Neural cell (in vitro differentiated cells): ENCODE data around the gene C6orf132.

Experiments used
- EP300 ChIP-seq: fragments of 450-650 bp; conservative IDR thresholded peaks from 2 replicates; pipeline ENCODE4 v1.6.1; 2014; ENCODE audit warnings: antibody characterized with exemption, mild to moderate bottlenecking, moderate library complexity; ENCODE audit not compliant: poor library complexity, severe bottlenecking
- EZH2 ChIP-seq: fragments of 200-600, 300-800 bp; shearing (Covaris generic), sonication (generic); IDR thresholded peaks from 2 replicates; pipeline ENCODE4 v1.6.1; 2014; ENCODE audit warnings: antibody characterized with exemption, low read length, borderline replicate concordance, mild to moderate bottlenecking; ENCODE audit not compliant: insufficient read depth, poor library complexity, severe bottlenecking
- TF ChIP-seq, protein P1 (sequence below): fragments of 450-650 bp; IDR thresholded peaks from 2 replicates; pipeline ENCODE4 v1.5.1; 2014; ENCODE audit warnings: antibody characterized with exemption, mild to moderate bottlenecking, moderate library complexity; ENCODE audit not compliant: poor library complexity, severe bottlenecking
- TF ChIP-seq, protein P2 (sequence below): IDR thresholded peaks from 2 replicates; pipeline ENCODE4 v1.6.1; 2012; ENCODE audit warnings: borderline replicate concordance

DNA sequence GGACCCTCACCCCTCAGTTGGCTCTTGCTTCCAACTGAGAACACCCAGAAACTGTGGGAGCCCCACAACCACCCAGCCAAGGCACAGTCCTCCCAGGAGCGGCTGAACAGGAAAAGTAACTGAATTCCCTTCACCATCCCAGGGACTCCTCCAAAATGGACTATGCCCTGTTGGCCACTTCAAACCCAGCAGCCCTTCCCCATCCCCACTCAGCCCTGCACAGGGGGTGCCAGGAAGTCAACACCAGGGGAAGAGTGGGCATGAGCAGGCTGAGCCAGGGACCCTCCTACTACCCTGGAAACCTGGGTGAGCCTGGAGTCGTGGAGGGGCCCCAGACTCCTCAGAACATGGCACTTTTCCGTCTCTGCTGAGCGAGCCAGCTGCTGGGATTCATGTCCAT lies 42.1 kb upstream of the C6orf132 start:
- TF ChIP-seq, protein P1, sequence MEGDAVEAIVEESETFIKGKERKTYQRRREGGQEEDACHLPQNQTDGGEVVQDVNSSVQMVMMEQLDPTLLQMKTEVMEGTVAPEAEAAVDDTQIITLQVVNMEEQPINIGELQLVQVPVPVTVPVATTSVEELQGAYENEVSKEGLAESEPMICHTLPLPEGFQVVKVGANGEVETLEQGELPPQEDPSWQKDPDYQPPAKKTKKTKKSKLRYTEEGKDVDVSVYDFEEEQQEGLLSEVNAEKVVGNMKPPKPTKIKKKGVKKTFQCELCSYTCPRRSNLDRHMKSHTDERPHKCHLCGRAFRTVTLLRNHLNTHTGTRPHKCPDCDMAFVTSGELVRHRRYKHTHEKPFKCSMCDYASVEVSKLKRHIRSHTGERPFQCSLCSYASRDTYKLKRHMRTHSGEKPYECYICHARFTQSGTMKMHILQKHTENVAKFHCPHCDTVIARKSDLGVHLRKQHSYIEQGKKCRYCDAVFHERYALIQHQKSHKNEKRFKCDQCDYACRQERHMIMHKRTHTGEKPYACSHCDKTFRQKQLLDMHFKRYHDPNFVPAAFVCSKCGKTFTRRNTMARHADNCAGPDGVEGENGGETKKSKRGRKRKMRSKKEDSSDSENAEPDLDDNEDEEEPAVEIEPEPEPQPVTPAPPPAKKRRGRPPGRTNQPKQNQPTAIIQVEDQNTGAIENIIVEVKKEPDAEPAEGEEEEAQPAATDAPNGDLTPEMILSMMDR: no peak
- TF ChIP-seq, protein P2, sequence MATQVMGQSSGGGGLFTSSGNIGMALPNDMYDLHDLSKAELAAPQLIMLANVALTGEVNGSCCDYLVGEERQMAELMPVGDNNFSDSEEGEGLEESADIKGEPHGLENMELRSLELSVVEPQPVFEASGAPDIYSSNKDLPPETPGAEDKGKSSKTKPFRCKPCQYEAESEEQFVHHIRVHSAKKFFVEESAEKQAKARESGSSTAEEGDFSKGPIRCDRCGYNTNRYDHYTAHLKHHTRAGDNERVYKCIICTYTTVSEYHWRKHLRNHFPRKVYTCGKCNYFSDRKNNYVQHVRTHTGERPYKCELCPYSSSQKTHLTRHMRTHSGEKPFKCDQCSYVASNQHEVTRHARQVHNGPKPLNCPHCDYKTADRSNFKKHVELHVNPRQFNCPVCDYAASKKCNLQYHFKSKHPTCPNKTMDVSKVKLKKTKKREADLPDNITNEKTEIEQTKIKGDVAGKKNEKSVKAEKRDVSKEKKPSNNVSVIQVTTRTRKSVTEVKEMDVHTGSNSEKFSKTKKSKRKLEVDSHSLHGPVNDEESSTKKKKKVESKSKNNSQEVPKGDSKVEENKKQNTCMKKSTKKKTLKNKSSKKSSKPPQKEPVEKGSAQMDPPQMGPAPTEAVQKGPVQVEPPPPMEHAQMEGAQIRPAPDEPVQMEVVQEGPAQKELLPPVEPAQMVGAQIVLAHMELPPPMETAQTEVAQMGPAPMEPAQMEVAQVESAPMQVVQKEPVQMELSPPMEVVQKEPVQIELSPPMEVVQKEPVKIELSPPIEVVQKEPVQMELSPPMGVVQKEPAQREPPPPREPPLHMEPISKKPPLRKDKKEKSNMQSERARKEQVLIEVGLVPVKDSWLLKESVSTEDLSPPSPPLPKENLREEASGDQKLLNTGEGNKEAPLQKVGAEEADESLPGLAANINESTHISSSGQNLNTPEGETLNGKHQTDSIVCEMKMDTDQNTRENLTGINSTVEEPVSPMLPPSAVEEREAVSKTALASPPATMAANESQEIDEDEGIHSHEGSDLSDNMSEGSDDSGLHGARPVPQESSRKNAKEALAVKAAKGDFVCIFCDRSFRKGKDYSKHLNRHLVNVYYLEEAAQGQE: no peak
- TF ChIP-seq EZH2: no peak
- TF ChIP-seq EP300: no peak
